ENCODE results near the gene IGSF6.
"Not testable (repeated sequence)": the region's sequence is repeated elsewhere in the genome, so short reads cannot be mapped to it uniquely, and the experiment has no call there.

IGSF6 gene

DNA sequence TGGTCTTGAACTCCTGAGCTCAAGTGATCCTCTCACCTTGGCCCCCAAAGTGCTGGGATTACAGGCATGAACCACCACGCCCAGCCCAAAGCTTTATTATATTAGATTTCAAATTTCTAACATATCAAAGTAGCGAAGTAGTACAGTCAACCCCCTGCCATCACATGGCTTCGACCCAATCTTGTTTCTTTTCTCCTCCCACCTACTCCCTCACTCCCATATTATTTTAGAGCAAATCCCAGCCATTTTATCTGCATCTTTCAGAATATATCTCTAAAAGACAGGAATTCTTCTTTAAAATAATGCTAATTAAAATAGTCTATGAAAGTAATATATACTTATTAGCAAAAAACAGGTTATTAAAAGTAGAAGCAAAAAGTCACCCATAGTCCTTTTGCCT, 893 bp downstream of the IGSF6 start:
- no peak for DNase-seq

- no peak for DNase-seq
Measured at GRCh38 chr16:21650521-21650920, 1.9 kb downstream of the IGSF6 start.

GRCh38 chr16:21649826-21650406, 2.5 kb downstream of the IGSF6 start:
- DNase-seq = not testable (repeated sequence)

DNA sequence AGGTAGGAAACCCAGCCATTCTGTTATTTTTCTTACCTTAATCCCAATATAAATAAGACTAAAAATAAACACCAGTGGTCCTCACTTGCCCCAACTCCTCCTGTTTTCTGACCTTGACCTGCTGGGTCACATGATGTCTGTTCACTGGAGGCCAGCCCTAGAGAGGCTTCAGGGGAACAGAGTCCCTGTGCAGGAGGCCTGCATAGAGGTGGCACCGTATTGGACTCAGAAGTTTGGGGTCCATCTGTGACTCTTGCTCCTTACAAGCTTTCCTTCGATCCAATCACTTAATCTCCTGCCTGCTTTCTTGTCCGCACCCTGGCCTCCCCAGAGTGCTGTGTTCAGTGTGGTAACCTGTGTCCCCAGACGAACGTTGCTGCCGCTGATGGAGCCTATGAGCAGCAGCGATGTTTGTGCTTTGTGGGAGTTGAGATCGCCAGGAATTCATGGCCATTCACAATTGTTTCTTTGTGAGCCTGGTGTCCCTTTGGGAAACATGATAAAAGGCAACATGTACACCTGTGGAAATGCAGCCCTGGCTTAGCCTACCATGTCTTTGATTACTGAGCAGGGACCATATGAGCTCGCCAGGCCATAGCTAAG, 4.7 kb downstream of the IGSF6 start:
- no peak for DNase-seq

- DNase-seq = peak; percentile 78
Measured at GRCh38 chr16:21646721-21647561, 5.5 kb downstream of the IGSF6 start.

- no peak for DNase-seq
Measured at GRCh38 chr16:21646091-21646490, 6.3 kb downstream of the IGSF6 start.

GRCh38 chr16:21645261-21645721, 7.1 kb downstream of the IGSF6 start:
- peak; percentile 70 for DNase-seq

- no peak for DNase-seq
Measured at GRCh38 chr16:21644674-21645073, 7.7 kb downstream of the IGSF6 start.

GRCh38 chr16:21643785-21644184, 8.6 kb downstream of the IGSF6 start:
- no peak for DNase-seq

- DNase-seq = no peak
Measured at GRCh38 chr16:21642861-21643260, 9.5 kb downstream of the IGSF6 start.

- DNase-seq = no peak
Measured at GRCh38 chr16:21641916-21642315, 10.5 kb downstream of the IGSF6 start.

DNA sequence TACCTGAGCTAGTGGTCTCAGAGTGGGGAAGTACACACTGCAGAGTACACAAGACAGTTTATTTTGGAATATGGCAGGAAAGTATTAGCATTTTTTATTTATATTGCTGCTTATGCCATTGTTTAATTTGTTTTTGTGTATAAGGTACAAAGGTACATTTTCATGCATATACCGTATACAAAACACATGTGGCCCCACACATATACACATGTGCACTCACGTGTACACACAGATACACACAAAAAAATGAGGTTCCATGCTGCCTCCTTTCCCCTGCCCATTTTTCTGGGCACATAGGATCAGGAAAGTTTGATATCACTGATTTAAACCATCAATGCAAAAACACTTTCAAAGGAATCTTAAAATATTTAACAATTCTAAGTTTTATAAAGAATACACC, 12.9 kb downstream of the IGSF6 start:
- DNase-seq = no peak

DNA sequence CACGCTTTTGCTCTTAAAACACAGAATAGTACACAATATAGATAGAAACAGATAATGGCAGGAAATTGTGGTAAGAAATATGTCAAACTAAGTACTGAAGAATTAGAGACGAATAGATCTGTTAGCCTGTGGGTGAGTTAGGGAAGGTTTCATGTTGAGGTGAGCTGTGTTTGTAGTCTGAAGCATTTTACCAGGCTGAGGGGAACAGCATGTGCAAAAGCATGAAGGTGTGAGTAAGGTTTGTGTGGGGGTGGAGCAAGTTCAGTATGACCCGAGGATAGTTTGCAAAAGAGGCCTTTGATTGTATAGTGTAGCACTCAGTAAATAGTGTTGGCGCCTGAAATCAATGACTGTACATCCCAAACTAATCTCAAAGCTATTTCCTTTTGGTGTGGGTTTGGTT, 13.8 kb downstream of the IGSF6 start:
- DNase-seq = peak; percentile 28

DNA sequence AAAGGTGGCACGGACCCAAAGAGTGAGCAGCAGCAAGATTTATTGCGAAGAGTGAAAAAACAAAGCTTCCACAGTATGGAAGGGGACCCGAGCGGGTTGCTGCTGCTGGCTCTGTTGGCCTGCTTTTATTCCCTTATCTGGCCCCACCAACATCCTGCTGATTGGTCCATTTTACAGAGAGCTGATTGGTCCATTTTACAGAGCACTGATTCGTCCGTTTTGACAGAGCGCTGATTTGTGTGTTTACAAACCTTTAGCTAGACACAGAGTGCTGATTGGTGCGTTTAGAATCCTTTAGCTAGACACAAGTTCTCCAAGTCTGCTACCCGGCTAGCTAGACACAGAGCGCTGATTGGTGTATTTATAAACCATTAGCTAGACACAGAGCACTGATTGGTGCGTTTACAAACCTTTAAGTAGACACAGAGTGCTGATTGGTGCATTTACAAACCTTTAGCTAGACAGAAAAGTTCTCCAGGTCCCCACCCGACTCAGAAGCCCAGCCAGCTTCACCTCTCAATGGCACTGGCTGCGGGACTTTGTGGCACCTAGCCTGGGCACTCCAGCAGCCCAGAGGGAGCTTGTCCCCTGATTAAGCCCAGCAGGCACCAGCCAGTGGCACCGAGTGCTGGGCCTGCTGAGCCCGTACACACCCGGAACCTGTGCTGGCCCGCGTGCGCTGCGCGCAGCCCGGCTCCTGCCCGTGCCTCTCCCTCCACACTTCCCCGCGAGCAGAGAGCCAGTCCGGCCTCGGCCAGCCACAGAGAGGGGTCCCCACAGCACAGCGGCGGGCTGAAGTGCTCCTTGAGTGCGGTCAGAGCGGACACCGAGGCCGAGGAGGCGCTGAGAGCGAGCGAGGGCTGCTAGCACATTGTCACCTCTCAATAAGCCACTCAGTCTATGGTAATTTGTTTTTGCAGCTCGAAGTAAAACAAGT, 15.1 kb downstream of the IGSF6 start:
- no peak for DNase-seq

DNA sequence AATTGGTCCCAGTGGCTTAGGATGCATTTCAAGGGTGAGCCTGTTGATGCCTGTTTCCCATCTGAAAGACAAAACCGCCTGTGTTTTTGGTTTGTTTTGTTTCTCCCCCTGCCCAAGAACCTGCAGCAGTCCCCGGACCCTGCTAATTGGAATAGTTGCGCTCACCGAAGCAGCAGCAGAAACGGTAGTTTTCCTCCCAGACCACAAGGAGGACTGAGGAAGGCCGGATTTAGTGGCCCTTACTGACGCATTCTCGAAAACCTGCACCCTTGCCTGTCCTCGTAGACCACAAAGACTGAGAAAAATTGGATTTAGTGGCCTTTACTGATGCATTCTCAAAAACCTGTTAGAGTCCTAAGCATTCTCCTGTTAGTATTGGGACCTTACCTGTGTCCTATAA, 16.7 kb downstream of the IGSF6 start:
- DNase-seq = not testable (repeated sequence)

DNA sequence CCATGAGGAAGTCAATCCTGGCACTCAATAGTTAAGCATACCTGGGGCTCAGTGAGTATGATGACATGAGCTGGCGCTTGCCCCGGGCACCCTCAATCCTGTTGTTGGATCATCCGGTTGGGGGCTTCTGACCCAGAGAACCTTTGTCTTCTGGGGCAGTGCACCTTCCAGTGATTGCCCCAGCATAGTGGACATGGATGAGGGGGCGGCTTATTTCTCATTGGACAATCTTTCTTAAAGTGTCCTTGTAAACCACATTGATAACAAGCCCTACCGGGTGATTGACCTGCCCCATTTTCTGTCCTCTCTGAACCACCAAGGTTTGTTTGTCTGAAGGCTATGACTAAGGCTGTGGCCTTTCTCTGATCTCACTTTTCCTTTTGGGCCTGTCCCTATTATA, 18.2 kb downstream of the IGSF6 start:
- no peak for DNase-seq

- not testable (repeated sequence) for DNase-seq
Measured at GRCh38 chr16:21631951-21632575, 20.3 kb downstream of the IGSF6 start.

DNA sequence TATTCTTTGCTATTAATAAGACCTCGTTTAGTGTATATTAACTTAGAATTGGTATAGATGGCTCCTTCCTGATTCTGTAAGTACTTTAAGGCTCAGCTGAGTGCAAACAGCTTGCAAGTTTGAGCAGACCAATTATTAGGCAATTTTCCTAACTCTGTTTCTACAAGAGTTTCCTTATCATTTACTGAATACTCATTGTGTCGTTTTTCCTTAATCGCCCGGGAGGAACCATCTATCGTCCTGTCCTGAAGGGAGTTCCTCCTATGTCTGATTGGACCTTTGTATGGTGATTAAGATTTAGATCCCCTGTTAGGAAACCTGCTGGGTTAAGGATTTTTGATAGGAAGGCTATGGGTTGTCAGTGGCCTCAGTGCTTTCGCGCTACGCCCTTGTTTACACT, 21.0 kb downstream of the IGSF6 start:
- not testable (repeated sequence) for DNase-seq

- not testable (repeated sequence) for DNase-seq
Measured at GRCh38 chr16:21630866-21631265, 21.5 kb downstream of the IGSF6 start.

DNA sequence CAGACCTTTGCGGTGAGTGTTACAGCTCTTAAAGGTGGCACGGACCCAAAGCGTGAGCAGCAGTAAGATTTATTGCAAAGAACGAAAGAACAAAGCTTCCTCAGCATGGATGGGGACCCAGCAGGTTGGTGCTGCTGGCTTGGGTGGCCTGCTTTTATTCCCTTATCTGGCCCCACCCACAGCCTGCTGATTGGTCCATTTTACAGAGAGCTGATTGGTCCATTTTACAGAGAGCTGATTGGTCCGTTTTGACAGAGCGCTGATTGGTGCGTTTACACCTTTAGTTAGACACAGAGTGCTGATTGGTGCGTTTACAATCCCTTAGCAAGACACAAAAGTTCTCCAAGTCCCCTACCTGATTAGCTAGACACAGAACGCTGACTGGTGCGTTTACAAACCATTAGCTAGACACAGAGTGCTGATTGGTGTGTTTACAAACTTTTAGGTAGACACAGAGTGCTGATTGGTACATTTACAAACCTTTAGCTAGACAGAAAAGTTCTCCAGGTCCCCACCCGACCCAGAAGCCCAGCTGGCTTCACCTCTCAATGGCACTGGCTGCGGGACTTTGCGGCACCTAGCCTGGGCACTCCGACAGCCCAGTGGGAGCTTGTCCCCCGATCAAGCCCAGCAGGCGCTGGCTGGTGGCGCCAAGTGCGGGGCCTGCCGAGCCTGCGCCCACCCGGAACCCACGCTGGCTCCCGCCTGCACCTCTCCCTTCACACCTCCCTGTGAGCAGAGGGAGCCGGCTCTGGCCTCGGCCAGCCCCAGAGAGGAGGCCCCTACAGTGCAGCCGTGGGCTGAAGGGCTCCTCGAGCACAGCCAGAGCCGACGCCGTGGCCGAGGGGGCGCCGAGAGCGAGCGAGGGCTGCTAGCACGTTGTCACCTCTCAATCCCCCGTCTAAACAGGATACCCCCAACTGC, 22.5 kb downstream of the IGSF6 start:
- DNase-seq = not testable (repeated sequence)

GRCh38 chr16:21628772-21629171, 23.6 kb downstream of the IGSF6 start:
- DNase-seq = no peak

Data from central memory CD4-positive, alpha-beta T cell (primary cell).